Nephron (organoid): ENCODE data around the gene PAPLN.

Source experiments
- H3K27ac Mint-ChIP-seq, 3 experiments: 2 replicates each; pipeline ENCODE4 v1.8.0; 2020; ENCODE audit warnings: mixed read lengths in 3 of 3, mild to moderate bottlenecking in 2 of 3, moderate library complexity in 1 of 3
- H3K27me3 Mint-ChIP-seq: 2 replicates; pipeline ENCODE4 v1.8.0; 2021; ENCODE audit warnings: low read depth, mild to moderate bottlenecking, moderate library complexity, mixed read lengths
- H3K36me3 Mint-ChIP-seq: 2 replicates; pipeline ENCODE4 v1.8.0; 2020; ENCODE audit warnings: low read depth, mixed read lengths
- H3K4me1 Mint-ChIP-seq: 2 replicates; pipeline ENCODE4 v1.8.0; 2020; ENCODE audit warnings: mixed read lengths
- H3K4me3 Mint-ChIP-seq, 3 experiments: 2 replicates each; pipeline ENCODE4 v1.8.0; 2020; ENCODE audit warnings: mild to moderate bottlenecking in 3 of 3, mixed read lengths in 3 of 3, moderate library complexity in 2 of 3
- H3K9me3 Mint-ChIP-seq: 2 replicates; pipeline ENCODE4 v1.8.0; 2020; ENCODE audit warnings: mixed read lengths
- CTCF ChIP-seq, 3 experiments: fragments of 200-600 bp; sonication (generic); IDR thresholded peaks; one replicate each; pipeline ENCODE4 v1.5.0; 2021; ENCODE audit warnings: antibody characterized with exemption in 3 of 3; ENCODE audit not compliant: unreplicated experiment in 3 of 3

The PAPLN gene

DNA sequence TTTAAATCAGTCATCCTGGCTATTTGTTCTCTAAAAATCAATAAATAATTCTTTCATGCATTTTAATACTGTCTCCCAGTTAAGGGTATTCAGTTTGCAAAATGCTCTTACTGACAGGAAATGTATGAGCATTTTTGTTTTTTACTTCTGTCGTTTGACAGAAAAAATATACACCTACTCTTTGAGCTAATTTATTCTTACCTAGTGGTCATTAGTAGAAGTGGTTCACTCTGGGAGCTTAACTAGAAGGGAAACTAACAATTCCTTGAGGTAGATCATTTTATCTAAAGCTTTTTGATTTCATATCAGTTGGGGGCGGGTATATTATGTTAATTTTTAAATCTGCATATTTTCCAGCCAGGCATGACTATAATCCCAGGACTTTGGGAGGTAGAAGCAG lies 33.8 kb upstream of the PAPLN start:
- Mint-ChIP-seq H3K27ac (no peak overlapping the region), H3K4me1 (no peaks in the 10 kb centered on the region), H3K36me3 (peaks cover 71% of the 10 kb centered on the region), H3K4me3 (no peak overlapping the region), H3K9me3 (no peaks in the 10 kb centered on the region), H3K27me3 (no peaks in the 10 kb centered on the region)
- TF ChIP-seq CTCF (IDR thresholded peaks at IDR 0.05; ENCODE audit: unreplicated experiment in 3 of 3) = no peak

DNA sequence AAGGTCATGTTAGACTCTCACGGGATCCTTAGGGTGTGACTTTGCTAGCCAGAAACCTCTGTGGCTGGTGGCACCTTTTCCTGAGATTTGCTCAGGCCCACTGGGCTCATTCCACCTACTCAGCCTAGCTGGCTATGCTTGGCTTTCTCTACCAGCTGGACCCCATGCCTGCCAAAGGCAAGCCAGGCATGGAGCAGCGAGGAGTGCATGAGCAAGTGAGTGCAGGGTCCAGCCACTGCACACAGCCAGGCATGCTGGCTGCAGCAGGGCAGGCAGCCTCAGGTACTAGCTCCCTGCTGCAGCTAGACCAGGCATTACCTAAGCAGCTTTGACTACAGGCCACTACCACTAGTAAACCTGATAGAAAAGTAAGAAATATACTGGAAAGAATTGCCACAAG lies 29.7 kb upstream of the PAPLN start:
- no peak for TF ChIP-seq CTCF (IDR thresholded peaks at IDR 0.05; ENCODE audit: unreplicated experiment in 3 of 3)
- no peaks in the 10 kb centered on the region for H3K27me3 Mint-ChIP-seq
- no peaks in the 10 kb centered on the region for H3K9me3 Mint-ChIP-seq
- no peak overlapping the region for H3K27ac Mint-ChIP-seq
- H3K4me3 Mint-ChIP-seq = no peak overlapping the region
- H3K4me1 Mint-ChIP-seq = peaks cover 8% of the 10 kb centered on the region
- peaks cover 59% of the 10 kb centered on the region for H3K36me3 Mint-ChIP-seq

DNA sequence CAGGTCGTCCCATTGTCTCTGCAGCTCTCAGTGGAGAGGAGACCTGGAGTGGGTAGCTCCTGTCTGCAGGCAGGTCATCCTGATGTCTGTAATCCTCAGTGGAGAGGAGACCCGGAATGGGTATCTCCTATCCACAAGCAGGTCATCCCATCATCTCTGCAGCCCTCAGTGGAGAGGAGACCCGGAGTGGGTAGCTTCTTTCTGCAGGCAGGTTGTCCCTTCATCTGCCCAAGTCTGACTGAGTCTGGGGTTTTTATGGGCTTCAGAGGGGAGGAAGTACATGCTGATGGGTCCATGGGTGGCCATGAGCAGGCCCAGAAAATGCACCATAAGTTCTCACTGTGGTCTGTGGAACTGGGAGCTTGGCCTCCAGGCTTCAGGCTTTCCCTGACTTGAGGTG lies 28.9 kb upstream of the PAPLN start:
- Mint-ChIP-seq H3K4me3 (no peak overlapping the region), H3K4me1 (peaks cover 8% of the 10 kb centered on the region), H3K27me3 (no peaks in the 10 kb centered on the region), H3K9me3 (no peaks in the 10 kb centered on the region), H3K36me3 (peaks cover 60% of the 10 kb centered on the region), H3K27ac (no peak overlapping the region)
- no peak for TF ChIP-seq CTCF (IDR thresholded peaks at IDR 0.05; ENCODE audit: unreplicated experiment in 3 of 3)

GRCh38 chr14:73208846-73209245 lies 28.5 kb upstream of the PAPLN start:
- Mint-ChIP-seq H3K4me3 (no peak overlapping the region), H3K27ac (no peak overlapping the region), H3K9me3 (no peaks in the 10 kb centered on the region), H3K4me1 (peaks cover 8% of the 10 kb centered on the region), H3K27me3 (no peaks in the 10 kb centered on the region), H3K36me3 (peaks cover 61% of the 10 kb centered on the region)
- no peak for TF ChIP-seq CTCF (IDR thresholded peaks at IDR 0.05; ENCODE audit: unreplicated experiment in 3 of 3)

GRCh38 chr14:73209953-73210352 lies 27.4 kb upstream of the PAPLN start:
- Mint-ChIP-seq H3K27ac (peak overlapping the region in 2 of 3 experiments; percentile 9 to 46), H3K36me3 (peaks cover 62% of the 10 kb centered on the region), H3K4me1 (peaks cover 8% of the 10 kb centered on the region), H3K9me3 (no peaks in the 10 kb centered on the region), H3K27me3 (no peaks in the 10 kb centered on the region), H3K4me3 (no peak overlapping the region)
- no peak for TF ChIP-seq CTCF (IDR thresholded peaks at IDR 0.05; ENCODE audit: unreplicated experiment in 3 of 3)

GRCh38 chr14:73211251-73212040 lies 25.9 kb upstream of the PAPLN start:
- no peak overlapping the region for H3K4me3 Mint-ChIP-seq
- H3K27me3 Mint-ChIP-seq = no peaks in the 10 kb centered on the region
- H3K27ac Mint-ChIP-seq = no peak overlapping the region
- H3K9me3 Mint-ChIP-seq = no peaks in the 10 kb centered on the region
- no peak for TF ChIP-seq CTCF (IDR thresholded peaks at IDR 0.05; ENCODE audit: unreplicated experiment in 3 of 3)
- peaks cover 8% of the 10 kb centered on the region for H3K4me1 Mint-ChIP-seq
- peaks cover 56% of the 10 kb centered on the region for H3K36me3 Mint-ChIP-seq
